A172 (cell line): ENCODE results near the gene TMEM129. TPM values are rescaled to one million over a fixed set of nuclear protein-coding genes. Genes with fewer than 3 reads are reported as not detected.
A peak's percentile ranks its signal among the peaks of the same experiment; 100 is the strongest.

Experiments
- DNase-seq: peaks from one replicate; pipeline ENCODE4 v3.0.0-alpha.2; 2015; ENCODE audit warnings: low spot score
- total RNA-seq: library from RNA; depleted of rRNA; stranded (reverse); fragments of >200 nt; shearing (Covaris generic); gene quantifications from 2 replicates; pipeline ENCODE4 v1.2.3, GENCODE V29; 2014; rRNA removed

TMEM129 gene, protein sequence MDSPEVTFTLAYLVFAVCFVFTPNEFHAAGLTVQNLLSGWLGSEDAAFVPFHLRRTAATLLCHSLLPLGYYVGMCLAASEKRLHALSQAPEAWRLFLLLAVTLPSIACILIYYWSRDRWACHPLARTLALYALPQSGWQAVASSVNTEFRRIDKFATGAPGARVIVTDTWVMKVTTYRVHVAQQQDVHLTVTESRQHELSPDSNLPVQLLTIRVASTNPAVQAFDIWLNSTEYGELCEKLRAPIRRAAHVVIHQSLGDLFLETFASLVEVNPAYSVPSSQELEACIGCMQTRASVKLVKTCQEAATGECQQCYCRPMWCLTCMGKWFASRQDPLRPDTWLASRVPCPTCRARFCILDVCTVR
- total RNA-seq = 43.7 and 47.6 TPM in 2 replicates

DNA sequence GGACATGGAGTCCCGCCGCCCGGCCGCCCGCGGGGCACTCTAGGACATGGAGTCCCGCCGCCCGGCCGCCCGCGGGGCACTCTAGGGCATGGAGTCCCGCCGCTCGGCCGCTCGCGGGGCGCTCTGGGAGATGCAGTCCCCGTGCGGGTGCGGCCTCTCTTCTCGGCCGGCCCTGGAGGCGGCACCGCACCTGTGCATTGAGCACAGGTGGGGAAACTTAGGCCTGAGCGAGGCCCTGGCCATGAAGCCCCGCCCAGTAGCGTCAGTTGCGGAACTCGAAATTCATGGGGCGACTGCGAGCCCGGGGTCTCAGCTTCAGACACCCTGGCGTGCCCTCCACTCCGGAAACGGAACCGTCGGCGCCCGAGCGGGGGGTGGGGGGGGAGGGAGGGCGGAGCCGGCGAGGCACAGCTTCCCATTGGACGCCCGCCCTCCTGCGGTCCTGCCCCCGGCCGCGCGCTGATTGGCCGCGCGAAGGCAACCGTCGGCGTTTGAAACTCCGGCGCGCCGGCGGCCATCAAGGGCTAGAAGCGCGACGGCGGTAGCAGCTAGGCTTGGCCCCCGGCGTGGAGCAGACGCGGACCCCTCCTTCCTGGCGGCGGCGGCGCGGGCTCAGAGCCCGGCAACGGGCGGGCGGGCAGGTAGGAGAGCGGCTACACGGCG lies at the start of gene TMEM129, which contains the start of gene TACC3:
TMEM129 (minus strand) TSS at position 321 of the 663 bp plus-strand sequence. CDS start 486 bp downstream, outside the sequence.
TACC3 (plus strand) TSS at position 519 of the 663 bp plus-strand sequence. CDS start 1,901 bp downstream, outside the sequence.
- peak; percentile 82 for DNase-seq

DNA sequence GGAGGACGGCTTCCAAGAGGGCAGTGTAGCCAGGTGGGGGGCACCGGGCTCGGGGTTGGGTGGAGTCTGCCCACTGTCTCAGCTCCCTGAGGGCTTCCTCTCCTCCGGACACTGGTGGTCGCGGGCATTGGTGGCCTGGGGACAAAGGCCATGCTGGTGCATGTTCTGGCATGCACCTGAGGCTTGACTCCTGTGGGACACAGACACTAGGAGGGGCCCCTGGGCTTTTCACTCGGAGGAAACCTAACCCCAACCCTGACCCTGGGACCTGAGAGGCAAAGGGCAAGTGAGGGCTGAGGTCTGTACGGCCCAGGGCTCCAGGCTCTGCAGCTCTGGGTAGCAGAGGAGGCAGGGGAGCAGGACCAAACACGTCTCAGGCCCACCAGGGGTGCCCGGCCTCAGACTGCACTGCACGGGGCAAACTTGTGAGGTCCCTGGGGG lies 49.7 kb upstream of the TMEM129 start:
- no peak for DNase-seq

DNA sequence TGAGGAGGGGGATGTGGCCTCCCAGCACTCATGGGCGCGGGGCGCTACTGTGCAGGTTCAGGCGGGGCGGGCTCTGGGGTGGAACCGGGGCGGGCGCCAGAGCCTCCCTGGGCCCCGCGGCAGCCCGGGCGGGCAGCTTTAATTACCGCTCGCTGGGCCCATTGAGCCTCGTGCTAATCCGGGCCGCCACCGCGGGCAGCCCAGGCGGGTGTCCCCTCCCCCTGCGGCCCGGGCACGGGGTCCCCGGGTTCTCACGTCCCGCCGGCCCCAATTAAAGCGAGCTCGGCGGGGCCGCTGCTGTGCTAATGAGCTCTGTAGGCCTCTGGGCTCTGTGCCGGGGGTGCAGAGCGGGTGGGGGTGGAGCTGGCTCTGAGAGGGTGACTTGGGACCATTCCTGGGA lies 49.1 kb upstream of the TMEM129 start:
- no peak for DNase-seq

DNA sequence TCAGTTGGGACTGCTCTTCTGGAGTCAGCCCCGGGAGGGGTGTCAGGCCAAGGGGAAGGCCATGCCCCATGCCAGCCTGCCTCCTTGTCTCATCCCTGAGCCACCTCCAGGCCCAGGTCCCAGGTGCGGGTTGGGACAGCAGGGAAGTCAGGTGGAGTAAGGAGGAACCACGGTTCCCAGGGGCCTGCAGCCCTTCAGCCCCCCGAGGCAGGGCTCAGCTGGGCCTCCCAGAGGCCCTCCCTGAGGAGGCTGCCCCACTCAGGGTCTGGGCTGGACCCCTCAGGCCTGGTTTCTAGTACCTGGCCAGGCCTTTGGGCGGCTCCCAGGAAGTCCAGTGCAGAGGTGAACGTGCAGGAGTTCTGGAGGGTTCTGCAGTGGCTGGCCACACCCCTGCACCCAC lies 48.6 kb upstream of the TMEM129 start:
- no peak for DNase-seq

DNA sequence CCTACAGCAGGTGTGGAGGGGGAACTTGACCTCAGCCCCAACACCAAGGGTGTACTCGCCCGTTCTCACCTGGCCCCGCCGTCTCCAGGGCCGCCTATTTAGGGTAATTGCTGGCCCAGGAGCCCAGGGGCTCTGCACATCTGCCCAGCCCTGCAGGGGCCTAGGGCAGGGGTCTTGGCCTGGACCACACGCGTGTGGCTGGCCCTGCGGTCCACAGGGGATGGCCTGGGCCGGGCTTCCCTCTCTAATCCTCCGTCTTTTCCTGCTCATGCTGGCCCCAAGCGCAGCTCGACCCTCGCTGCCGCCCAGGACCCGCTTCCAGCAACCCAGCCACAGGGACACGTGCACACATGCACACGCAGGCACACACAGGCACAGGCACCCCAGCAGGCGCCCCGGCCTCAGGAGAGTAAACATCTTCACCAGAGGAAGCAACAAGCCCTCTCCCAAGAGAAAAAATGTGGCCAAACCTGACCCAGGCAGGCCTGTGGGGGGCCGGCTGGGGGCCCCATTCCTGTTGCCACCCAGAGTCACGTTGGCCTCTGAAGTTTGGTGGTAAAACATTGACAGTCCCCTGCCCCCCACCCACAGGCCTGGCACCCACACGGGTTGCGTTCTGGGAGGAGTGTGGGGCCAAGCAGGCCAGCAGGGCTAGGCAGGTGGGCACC lies 47.4 kb upstream of the TMEM129 start:
- no peak for DNase-seq

DNA sequence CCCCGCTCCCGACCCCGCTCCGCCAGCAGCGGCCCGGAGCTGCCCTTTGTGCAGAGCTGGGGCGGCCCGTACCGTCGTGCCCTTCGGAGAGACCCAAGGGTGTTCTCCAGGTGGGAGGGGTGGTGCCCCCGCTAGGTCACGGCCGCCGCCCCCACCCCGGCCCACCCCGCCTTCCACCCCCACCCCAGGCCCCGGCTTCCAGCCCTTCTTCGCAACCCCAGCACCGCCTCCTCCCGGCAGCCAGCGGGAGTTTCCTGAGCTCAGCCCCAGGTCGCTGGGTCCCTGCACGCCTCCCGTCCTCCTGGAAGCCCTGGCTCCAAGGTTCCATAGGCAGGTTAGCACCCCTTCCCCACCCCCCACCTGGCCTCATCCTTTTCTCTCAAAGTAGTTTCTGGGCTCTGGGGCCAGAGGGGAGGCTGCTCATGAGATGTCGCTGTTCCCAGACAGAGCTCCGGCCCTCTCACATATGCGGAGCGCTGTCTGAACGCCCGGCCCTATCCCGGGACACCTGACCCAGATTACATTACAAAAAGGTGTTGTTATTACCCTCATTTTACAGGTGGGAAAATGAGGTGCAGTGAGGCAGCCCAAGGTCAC lies 46.7 kb upstream of the TMEM129 start:
- DNase-seq = no peak

DNA sequence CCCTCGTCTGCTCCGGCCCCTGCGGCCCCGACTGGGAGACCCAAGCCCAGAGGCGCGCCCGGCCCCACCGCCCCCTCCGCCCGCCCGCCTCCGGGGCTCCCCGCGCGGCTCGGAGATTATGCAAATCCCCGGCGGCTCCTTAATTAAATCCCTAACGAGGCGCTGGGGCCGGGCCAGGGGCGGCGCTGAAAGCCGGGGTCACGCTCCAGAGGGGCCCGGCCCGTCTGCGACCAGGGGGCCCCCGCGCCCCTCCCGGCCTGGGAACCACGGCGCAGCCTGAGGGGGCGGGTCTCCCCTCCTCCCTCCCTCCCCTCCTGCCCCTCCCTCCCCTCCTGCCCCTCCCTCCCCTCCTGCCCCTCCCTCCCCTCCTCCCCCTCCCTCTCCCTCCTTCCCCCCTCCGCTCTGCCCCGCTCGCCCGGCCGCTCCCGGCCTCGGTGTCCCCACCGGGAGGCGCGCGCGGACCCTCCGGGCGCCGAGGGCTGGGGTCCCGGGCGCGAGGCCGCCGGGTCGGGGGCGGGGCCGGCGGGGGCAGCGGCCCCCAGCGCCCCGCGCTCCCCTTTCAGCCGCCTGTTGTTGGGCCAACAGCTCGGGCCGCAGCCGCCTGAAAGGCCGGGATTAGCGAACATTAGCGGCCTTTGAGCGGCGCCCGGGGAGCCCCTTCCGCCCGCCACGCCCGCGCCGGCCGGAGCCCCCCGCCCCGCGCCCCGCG lies 46.1 kb upstream of the TMEM129 start:
- DNase-seq = no peak

DNA sequence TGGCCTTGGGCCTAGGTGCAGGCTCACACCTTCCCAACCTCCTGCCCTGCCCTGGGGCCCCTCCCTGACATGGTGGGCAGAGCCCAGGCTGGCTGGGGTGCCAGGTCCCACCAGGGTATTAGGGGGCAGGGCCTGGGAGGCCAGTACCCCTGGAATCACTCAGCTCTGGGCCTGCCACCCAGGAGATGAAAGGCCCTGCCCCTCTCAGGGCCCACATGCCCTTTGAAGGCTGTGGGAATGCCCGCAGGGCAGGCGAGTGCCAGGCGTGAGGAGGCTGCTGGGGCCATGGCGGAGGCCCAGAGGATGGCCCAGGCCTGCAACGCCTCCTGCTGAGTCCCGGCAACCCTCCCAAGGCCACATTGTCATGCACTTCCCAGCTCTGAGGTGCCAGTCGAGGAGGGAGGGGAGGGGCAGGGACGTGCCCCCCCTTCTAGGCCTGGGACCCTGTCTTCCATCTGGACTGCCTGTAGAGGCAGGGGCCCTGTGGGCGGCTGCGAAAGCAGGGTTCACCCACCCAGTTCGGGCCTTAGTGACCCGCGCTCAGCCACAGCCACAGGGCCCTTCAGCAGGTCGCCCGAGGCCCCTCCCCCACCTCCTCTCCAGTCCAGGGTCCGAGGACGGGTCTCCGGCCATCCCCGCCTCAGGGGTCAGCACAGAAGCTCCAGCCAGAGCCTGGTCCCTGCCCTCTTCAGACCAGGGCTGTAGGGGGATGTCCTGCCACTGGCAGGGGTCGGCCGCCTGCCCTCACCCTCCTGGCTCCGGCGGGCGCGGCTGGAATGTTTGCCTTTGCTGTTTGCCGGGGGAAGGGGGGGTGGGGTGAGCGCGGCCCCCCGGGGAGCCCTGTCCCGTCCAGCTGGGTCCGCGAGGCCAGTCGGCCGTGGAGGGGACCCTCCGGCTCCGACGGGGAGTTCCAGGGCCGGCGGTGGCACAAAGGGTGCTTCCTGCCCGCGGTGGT lies 45.3 kb upstream of the TMEM129 start:
- no peak for DNase-seq

DNA sequence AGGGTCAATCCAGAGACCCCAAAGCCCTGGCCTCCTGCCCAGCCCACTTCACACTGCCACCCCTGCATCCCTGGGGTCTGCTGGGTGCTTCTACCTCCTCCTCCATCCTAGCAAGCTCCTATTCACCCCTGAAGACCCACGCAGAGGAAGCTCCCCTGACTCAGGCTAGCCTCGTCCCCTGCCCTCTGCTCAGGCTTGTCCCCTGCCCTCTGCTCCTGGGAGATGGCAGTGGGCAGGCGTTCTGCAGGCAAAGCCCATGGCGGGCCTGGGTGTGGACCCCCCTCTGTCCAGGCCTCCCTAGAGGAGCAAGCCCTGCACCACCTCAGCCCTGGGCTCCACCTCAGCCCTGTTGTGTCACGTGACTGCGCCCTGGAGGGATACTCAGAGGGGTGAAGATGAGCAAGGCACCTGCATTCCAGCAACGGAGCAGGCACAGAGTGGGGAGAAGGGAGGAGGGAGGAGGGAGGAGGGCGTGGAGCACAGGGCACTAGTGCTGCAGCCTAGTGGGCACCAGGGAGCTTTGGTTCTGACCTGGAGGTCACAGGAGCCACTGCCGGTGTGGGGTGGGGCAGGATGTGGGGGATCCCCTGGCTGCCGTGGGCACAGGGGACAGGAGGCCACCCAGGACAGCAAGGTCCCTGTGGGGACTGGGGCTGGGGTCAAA lies 44.4 kb upstream of the TMEM129 start:
- peak; percentile 20 for DNase-seq

DNA sequence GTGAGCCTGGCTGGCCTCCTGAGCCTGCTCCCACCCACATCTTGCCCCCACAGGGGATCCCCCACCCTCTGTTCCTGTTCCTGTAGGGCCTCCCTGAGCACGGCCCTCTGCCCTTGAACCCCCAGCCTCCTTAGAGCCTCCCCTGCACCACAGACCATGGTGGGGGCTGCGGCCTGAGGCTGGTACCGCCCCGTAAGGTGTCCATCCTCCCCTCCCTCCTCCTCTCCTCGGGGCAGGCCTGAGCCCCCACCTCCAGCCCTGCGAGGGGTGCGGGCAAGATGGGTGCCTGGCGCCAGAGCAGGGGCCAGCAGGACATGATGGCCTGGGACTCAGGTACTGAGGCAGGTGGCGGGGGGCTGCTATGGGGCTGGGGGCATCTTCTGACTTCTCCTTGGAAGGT lies 43.5 kb upstream of the TMEM129 start:
- no peak for DNase-seq

DNA sequence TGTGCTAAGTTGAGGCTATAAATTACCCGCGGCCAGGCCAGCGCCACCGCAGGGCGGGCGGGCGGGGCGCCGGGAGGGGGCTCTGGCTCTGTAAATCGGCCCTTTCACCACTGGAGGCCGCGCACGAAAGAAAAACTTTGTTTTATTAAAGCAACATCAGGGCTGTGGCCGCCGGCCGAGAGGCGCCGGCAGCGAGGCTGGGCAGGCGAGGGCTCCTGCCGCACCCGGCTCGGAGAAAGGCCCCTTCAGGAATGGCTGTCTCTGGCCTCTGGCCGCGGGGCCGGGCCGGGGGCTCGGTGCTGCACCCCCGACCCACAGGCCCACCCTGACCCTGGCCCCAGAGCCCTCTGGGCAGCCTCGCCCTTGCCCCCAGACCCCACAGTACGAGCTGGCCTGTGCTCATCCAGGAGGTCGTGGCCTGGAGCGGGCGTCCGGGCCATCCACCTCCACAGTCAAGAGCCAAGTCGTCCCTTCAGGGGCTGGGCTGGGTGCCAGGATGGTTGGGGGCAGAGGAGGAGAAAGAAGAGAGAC lies 42.5 kb upstream of the TMEM129 start:
- no peak for DNase-seq

DNA sequence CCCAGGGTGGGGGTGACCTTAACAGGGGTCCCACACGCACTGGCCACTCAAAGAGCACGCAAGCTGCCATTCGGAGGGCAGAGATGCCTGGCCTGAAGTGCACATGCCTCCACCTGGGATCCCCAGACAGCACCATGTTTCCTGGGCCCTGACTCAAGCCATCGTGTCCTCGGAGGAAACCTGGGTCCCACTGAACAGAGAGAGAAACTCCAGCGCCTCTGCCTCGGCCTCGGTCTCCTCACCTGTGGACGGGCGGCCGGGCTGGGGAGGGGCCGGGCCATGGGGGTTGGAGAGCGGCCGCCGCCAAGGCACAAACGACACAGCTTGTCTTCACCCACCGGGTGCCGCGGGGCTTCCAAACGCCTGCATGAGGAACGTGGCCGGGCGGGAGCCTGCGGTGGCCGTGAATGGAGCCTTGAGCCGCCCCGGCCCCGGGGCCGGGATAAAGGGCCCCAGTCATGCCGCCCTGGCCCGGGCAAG lies 42.0 kb upstream of the TMEM129 start:
- DNase-seq = no peak

DNA sequence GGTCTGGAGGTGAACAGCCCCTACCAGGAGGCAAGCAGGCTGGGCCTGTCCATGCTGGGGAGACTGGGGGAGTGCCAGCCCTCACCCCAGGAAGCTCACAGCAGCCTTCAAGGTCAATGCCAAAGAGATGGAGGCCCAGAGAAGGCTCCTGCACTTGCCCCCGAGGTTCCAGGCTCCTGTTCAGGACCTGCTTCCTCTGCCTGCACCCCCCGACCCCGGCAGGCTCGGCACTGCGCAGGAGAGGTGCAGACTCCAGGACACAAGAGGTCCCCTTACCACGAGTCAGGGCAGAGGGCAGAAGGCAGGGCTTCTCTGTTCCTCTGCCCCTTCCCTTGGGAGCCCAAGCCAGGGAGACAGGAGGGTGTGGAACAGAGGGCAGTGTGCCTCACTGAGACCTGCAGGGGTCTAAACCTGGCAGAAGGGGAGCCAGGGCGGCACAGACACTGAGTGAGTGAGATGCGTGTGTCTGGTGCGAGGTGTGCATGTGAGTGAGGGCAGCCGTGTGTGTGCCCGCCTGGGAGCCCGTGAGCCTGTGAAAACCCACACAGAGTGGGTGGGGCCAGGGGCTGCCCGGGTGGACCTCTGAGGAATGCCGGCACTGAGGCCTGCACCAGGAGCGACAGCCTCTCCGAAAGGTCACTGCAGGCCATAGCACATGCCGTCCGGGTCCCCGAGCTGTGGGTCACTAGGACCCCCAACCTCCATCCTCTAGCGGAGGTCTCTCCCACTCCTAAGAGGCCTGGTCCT lies 41.3 kb upstream of the TMEM129 start:
- no peak for DNase-seq

DNA sequence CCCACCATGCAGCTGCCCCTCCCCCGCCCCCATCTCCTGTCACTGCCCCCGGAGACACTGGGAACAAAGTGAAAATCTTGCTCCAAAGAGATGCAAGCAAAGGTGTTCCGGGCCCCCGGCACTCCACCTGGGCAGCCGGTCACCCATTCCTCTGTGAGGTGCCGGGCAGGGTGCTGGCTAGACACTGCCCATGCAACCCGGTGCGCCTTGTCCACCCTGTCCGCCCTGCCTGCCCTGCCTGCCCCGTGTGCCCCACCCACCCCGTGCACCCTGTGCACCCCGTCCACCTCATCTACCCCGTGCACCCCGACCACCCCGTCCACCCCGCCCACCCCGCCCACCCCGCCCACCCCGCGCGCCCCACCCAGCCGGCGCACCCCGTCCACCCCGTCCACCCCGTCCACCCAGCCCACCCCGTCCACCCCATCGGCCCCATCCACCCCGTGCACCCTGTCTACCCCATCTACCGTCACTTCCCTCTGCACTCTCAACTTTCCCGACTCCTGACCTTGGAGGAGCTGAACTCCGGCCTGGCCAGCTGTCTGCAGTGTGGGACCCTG lies 40.1 kb upstream of the TMEM129 start:
- no peak for DNase-seq

DNA sequence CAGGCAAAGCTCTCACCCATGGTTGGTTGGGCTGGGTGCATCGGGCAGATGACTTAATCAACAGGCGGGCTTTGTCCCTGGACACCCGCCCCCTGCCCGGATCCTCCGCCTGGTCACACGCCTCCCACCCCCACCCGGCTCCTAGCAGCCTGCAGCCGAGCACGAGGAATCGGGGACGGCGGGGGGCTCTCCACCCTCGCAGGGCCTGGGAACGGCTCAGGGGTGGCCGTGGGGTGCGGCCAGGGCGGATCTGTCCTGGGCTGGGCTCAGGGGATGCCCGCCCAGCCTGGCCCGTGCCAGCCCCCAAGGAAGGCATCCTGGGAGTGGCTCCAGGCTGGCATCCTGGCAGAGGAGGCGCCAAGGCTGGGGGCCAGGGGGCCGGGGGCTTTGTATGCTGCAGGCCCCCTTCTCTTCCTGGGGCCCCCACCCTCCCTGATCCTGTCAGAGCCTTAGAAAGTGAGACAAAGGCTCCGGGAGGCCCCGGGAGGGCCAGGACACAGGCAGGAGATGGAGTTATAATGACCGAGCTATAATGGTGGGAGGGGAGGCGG lies 39.5 kb upstream of the TMEM129 start:
- no peak for DNase-seq

DNA sequence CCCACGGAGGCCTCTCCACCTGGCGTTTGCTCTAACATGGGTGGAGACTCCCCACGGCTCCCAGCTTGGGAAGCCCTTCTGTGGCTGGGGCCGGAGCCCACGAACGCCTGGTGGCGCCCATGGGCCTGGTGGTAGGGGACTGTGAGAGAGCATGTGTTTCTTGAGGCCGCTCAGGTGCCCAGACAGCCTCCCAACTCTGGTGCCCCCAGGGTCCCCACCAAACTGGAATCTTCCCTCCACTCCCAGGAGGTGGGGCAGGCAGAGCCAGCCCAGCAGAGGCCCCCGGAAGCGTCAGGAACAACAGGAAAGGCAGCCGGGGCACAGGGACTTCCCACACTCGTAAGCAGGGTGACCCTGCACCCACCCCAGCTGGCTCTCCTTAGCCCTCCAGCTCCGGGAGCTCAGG lies 38.7 kb upstream of the TMEM129 start:
- DNase-seq = no peak

DNA sequence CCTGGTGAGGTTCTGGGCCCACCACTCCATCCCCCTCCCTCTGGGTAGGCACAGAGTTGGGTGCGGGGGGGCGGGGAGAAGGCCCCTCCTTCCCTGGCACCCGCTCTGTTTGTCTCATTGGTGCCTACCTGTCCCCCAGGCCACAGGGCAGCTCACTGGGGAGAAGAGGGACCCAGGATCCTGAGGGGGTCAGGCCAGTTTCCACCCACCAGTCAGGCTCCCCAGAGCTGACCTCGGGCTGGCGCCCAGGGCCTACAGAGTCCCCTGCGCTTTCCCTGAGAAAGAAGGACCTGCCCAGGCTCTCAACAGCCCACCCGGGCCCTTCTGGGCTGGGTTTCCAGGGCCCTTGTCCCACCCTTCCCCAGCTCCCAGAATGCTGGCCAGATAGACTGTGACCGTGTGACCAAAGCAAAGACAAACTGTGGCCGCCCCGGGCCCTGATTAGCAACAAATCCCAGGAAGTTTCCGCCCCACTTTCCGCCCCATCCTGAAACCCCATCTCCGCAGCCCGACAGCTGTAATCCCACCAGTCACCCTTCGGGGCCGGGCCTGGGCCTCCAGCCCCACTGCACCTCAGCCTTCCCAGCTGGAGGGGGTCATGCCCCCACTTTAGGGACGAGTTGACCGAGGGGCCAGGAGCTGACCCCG lies 38.2 kb upstream of the TMEM129 start:
- DNase-seq = no peak
